ENCODE measurements around the gene LETMD1.

Gene LETMD1

GRCh38 chr12:51056242-51056641 lies 8.1 kb downstream of the LETMD1 start:
- no peak for TF ChIP-seq CTCF (conservative IDR thresholded peaks at IDR 0.05; ENCODE audit: control insufficient read depth, insufficient read depth, low read depth, low read length)
- no peak overlapping the region for H3K4me3 ChIP-seq (ENCODE audit: control insufficient read depth, low read depth, low read length)
- peak; percentile 95 for DNase-seq (ENCODE audit: low read depth)

DNA sequence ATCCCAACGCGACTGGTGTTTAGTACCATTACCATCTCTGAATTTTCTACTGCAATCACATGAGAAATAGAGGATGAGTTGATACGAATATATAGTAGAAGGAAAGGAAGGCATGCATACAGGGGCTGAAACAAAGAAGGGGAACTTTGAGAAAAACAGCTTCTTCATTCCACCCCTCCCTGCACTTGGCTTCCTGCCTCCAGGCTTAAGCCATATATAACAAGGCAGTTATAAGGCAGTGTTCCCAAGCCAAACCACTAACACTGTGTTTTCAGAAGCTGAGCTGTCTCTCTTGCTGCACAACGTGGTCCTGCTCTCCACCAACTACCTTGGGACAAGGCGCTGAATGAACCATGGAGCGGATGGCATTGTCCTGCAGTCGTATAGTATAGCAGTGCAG lies 11.0 kb downstream of the LETMD1 start:
- H3K4me3 ChIP-seq (ENCODE audit: control insufficient read depth, low read depth, low read length) = no peak overlapping the region
- no peak for TF ChIP-seq CTCF (conservative IDR thresholded peaks at IDR 0.05; ENCODE audit: control insufficient read depth, insufficient read depth, low read depth, low read length)
- no peak for DNase-seq (ENCODE audit: low read depth)

DNA sequence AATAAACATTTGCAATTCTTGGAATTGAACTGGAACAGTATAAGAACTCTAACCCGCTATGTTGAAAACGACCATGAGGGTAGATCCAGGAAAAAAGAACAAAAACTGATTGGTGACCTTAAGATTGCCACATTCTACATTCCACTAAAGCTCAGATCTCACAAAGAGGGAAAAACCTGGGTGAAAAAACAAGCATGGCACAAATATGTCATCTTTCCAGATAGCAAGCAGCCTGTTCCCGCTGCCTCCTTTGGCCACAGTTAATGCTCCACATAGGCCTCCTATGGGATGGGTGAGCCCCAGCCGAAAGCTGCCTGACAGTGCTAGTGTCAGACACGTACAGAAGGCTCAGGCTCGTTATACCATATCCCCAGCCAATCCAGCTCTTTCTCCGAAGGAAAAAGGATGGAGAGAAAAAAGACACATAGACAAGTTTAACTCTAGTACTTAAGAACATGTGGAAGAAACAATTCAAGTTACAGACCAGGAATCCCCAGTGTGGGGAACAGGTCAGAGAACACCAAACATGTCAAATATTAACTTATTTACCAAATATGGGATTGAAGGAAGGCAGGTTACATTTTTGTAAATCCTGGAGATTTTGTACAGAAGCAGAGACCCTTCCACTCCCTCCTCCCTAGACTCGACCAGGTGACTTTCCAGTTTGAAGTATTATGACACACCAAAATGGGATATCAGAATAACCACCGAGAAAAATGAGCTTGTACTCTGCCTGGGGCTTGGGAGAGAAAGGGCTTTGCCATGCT lies 14.7 kb downstream of the LETMD1 start:
- DNase-seq (ENCODE audit: low read depth) = no peak
- no peak for TF ChIP-seq CTCF (conservative IDR thresholded peaks at IDR 0.05; ENCODE audit: control insufficient read depth, insufficient read depth, low read depth, low read length)
- no peak overlapping the region for H3K4me3 ChIP-seq (ENCODE audit: control insufficient read depth, low read depth, low read length)

- no peak for DNase-seq (ENCODE audit: low read depth)
- no peak overlapping the region for H3K4me3 ChIP-seq (ENCODE audit: control insufficient read depth, low read depth, low read length)
- no peak for TF ChIP-seq CTCF (conservative IDR thresholded peaks at IDR 0.05; ENCODE audit: control insufficient read depth, insufficient read depth, low read depth, low read length)
These were observed 17.4 kb downstream of the LETMD1 start for GRCh38 chr12:51065530-51065929.

- no peak overlapping the region for H3K4me3 ChIP-seq (ENCODE audit: control insufficient read depth, low read depth, low read length)
- DNase-seq (ENCODE audit: low read depth) = no peak
- no peak for TF ChIP-seq CTCF (conservative IDR thresholded peaks at IDR 0.05; ENCODE audit: control insufficient read depth, insufficient read depth, low read depth, low read length)
These were observed 19.1 kb downstream of the LETMD1 start for GRCh38 chr12:51067229-51067628.

DNA sequence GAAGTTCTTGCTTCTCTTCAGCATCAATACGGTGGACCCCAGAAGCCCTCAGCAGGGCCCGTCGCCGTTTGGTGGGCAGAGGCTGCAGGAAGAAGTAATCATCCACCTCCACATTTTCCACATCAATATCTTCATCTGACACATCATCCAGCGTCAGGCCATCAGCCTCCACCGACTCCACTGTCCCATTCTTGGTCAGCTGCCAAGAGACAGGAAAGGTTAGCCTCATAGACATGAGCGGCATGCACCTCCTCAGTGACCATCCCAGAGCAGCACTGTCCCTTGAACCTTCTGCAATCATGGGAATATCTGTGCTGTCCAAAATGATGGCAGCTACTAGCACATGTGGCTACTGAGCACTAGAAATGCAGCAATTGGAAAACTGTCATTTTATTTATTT lies 19.6 kb downstream of the LETMD1 start:
- DNase-seq (ENCODE audit: low read depth) = no peak
- TF ChIP-seq CTCF (conservative IDR thresholded peaks at IDR 0.05; ENCODE audit: control insufficient read depth, insufficient read depth, low read depth, low read length) = no peak
- no peak overlapping the region for H3K4me3 ChIP-seq (ENCODE audit: control insufficient read depth, low read depth, low read length)
